B cell (primary cell): ENCODE results near the gene COL9A3.

ENCODE experiments used
- CTCF ChIP-seq: fragments of 200-600 bp; IDR thresholded peaks from one replicate; pipeline ENCODE4 v1.8.0; 2022; ENCODE audit warnings: antibody characterized with exemption, mild to moderate bottlenecking
- EZH2 ChIP-seq: IDR thresholded peaks from 2 replicates; pipeline ENCODE4 v1.6.1; 2012; ENCODE audit warnings: borderline replicate concordance, low read depth, mild to moderate bottlenecking, moderate library complexity, low read length; ENCODE audit not compliant: insufficient read depth, poor library complexity, severe bottlenecking

DNA sequence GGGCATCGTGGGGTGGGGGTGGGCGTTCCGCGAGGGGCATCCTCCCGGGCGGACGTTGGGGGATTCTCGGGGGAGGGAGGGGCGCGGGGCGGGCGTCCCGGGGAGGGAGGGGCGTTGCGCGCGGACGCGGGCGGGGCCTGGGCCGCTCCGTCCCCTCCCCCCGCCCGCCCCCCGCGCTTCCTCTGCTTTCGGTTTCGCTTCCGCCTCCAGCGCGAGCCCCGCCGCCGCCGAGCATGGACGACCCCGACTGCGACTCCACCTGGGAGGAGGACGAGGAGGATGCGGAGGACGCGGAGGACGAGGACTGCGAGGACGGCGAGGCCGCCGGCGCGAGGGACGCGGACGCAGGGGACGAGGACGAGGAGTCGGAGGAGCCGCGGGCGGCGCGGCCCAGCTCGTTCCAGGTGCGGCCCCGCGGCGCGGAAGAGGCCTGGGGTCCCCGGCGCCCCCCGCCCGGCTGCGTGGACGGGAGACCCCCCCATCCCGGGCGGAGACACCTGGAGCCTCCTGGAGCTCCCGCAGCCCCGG is 12.2 kb upstream of the COL9A3 start, which contains the start of gene OGFR:
- TF ChIP-seq CTCF (no peak), EZH2 (no peak)
